Trophoblast cell (in vitro differentiated cells and primary cell): ENCODE results near the gene DDIT4.
A peak's percentile ranks its signal among the peaks of the same experiment; 100 is the strongest.
"Not testable (repeated sequence)": the region's sequence is repeated elsewhere in the genome, so short reads cannot be mapped to it uniquely, and the experiment has no call there.

Experiments used
- DNase-seq, 2 donors: peaks; one replicate each; pipeline ENCODE4 v3.0.0-alpha.2; 2016
- H2AFZ ChIP-seq: 2 replicates; pipeline ENCODE4 v1.6.1; 2013; ENCODE audit warnings: low read length, moderate library complexity, mild to moderate bottlenecking; ENCODE audit not compliant: insufficient read depth, poor library complexity
- H2AK5ac ChIP-seq: 2 replicates; pipeline ENCODE4 v1.6.1; 2013; ENCODE audit warnings: mild to moderate bottlenecking, low read length
- H2BK120ac ChIP-seq: 2 replicates; pipeline ENCODE4 v1.6.1; 2013; ENCODE audit warnings: low read length, mild to moderate bottlenecking, moderate library complexity; ENCODE audit not compliant: insufficient read depth, poor library complexity
- H2BK12ac ChIP-seq: 2 replicates; pipeline ENCODE4 v1.6.1; 2013; ENCODE audit warnings: mild to moderate bottlenecking, low read length, moderate library complexity
- H2BK5ac ChIP-seq: 2 replicates; pipeline ENCODE4 v1.6.1; 2013; ENCODE audit warnings: low read length, low read depth, moderate library complexity, mild to moderate bottlenecking; ENCODE audit not compliant: poor library complexity
- H3K14ac ChIP-seq: 2 replicates; pipeline ENCODE4 v1.6.1; 2013; ENCODE audit warnings: mild to moderate bottlenecking, low read length
- H3K18ac ChIP-seq: 2 replicates; pipeline ENCODE4 v1.6.1; 2013; ENCODE audit warnings: mild to moderate bottlenecking, low read length
- H3K23ac ChIP-seq: 2 replicates; pipeline ENCODE4 v1.6.1; 2013; ENCODE audit warnings: low read length
- H3K27ac ChIP-seq: 2 replicates; pipeline ENCODE4 v1.5.1; 2013; ENCODE audit warnings: low read depth, mild to moderate bottlenecking, inconsistent platforms, low read length, moderate library complexity
- H3K27me3 ChIP-seq: 2 replicates; pipeline ENCODE4 v1.6.1; 2013; ENCODE audit warnings: inconsistent platforms, mild to moderate bottlenecking, low read length, moderate library complexity; ENCODE audit not compliant: insufficient read depth
- H3K36me3 ChIP-seq, 2 experiments: 1 replicate in 1 of 2; 2 replicates in 1 of 2; pipeline ENCODE4 v1.6.1; 2013; ENCODE audit warnings: low read length in 2 of 2, mild to moderate bottlenecking in 2 of 2, moderate library complexity in 1 of 2; ENCODE audit not compliant: insufficient read depth in 2 of 2, control insufficient read depth in 1 of 2
- H3K4ac ChIP-seq: 2 replicates; pipeline ENCODE4 v1.6.1; 2013; ENCODE audit warnings: low read depth, mild to moderate bottlenecking, low read length, moderate library complexity
- H3K4me1 ChIP-seq, 2 experiments: 1 replicate in 1 of 2; 2 replicates in 1 of 2; pipeline ENCODE4 v1.6.1; 2013; ENCODE audit warnings: low read length in 2 of 2, mild to moderate bottlenecking in 2 of 2, moderate library complexity in 1 of 2; ENCODE audit not compliant: insufficient read depth in 2 of 2, control insufficient read depth in 1 of 2
- H3K4me2 ChIP-seq: 2 replicates; pipeline ENCODE4 v1.6.1; 2013; ENCODE audit warnings: inconsistent platforms, mild to moderate bottlenecking, low read length, moderate library complexity
- H3K4me3 ChIP-seq: 2 replicates; pipeline ENCODE4 v1.5.1; 2013; ENCODE audit warnings: mild to moderate bottlenecking, low read depth, low read length, inconsistent platforms
- H3K79me1 ChIP-seq: one replicate; pipeline ENCODE4 v1.6.1; 2013; ENCODE audit warnings: low read length
- H3K79me2 ChIP-seq: 2 replicates; pipeline ENCODE4 v1.6.1; 2013; ENCODE audit warnings: low read length, mild to moderate bottlenecking; ENCODE audit not compliant: control insufficient read depth, insufficient read depth, poor library complexity
- H3K9ac ChIP-seq: 2 replicates; pipeline ENCODE4 v1.6.1; 2013; ENCODE audit warnings: mild to moderate bottlenecking, low read length
- H3K9me3 ChIP-seq: 2 replicates; pipeline ENCODE4 v1.6.1; 2013; ENCODE audit warnings: low read depth, mild to moderate bottlenecking, control low read depth, inconsistent platforms, low read length; ENCODE audit not compliant: insufficient read depth
- H4K12ac ChIP-seq: 2 replicates; pipeline ENCODE4 v1.6.1; 2013; ENCODE audit warnings: low read depth, mild to moderate bottlenecking, low read length, moderate library complexity
- H4K8ac ChIP-seq: 2 replicates; pipeline ENCODE4 v1.6.1; 2013; ENCODE audit warnings: low read depth, mild to moderate bottlenecking, low read length, moderate library complexity
- H4K91ac ChIP-seq: one replicate; pipeline ENCODE4 v1.6.1; 2013; ENCODE audit warnings: low read depth, mild to moderate bottlenecking, low read length, moderate library complexity
- WGBS: extraction: QIAGEN DNeasy Blood & Tissue Kit; methylation state at CpG from one replicate; pipeline ENCODE4 v1.1.7; 2013; ENCODE audit warnings: missing lambda C conversion rate; ENCODE audit not compliant: insufficient read length, insufficient coverage; ENCODE audit errors: extremely low coverage; 5-methylcytosine and 5-hydroxymethylcytosine counted together

Gene DDIT4

DNA sequence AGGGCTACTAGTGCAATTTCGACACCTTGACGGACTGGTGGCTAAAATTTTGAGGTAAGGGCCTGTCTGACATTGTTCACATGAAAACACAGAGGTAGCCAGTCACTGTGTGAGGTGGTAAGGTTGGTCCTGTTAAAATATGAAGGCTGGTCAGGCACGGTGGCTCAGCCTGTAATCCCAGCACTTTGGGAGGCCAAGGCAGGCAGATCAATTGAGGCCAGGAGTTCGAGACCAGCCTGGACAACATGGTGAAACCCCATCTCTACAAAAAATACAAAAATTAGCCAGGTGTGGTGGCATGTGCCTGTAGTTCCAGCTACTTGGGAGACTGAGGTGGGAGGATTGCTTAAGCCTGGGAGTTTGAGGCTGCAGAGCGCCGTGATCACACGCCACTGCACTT lies 34.0 kb downstream of the DDIT4 start:
- H3K36me3 ChIP-seq, H3K9ac ChIP-seq, H4K12ac ChIP-seq, H2BK5ac ChIP-seq, H3K79me2 ChIP-seq, H3K9me3 ChIP-seq, H2BK120ac ChIP-seq, H3K4me2 ChIP-seq, H3K4me3 ChIP-seq, H3K14ac ChIP-seq, H3K4ac ChIP-seq, H3K18ac ChIP-seq, H3K27ac ChIP-seq, H2BK12ac ChIP-seq, H4K8ac ChIP-seq, H4K91ac ChIP-seq, H3K27me3 ChIP-seq, H3K23ac ChIP-seq, H2AK5ac ChIP-seq, DNase-seq, H2AFZ ChIP-seq: not testable (repeated sequence)
- WGBS, result no CpG with 5 or more reads among the region's 7 CpGs
- Histone ChIP-seq H3K79me1 (peaks cover 17% of the 10 kb centered on the region), H3K4me1 (peaks cover 18 to 30% of the 10 kb centered on the region in 2 experiments)

DNA sequence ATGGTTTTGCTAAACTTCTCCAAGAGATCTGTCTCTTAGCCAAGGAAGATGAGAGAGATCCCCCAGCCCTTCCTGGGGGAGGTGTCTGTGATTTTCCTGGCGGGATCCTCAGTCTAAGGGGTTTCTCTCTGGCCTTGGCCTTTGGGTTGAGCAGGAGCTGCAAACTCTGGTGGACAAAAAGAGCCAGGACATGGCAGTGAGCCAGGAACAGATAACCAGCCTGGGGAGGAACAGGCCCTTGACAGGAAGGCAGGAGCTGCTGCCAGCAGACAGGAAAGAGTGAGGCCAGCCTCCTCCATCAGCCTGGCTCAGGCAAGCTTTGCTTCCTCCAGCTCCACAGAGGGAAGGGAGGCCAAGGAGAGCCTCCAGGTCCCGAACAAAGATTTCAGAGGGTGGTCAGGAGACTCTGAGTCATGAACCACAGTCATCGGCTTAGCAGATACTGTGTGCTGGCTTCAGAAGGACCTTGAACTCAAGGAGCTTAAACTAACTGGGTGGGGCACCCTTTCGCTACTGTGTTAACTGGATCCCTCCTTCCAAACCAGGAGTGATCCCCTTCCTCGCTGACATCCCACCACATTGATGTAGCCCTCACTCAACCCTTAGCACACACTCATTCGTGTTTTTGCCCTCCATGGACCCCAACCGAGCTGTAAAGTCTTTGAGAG lies 34.7 kb downstream of the DDIT4 start:
- Histone ChIP-seq H3K23ac (no peak overlapping the region), H2BK12ac (peak overlapping the region; percentile 31), H2AFZ (no peak overlapping the region), H3K4me2 (no peak overlapping the region), H3K9ac (no peak overlapping the region), H2AK5ac (peak overlapping the region; percentile 35), H3K27me3 (no peaks in the 10 kb centered on the region), H3K9me3 (no peaks in the 10 kb centered on the region), H3K18ac (no peak overlapping the region), H3K79me2 (peaks cover 3% of the 10 kb centered on the region), H2BK120ac (peak overlapping the region; percentile 28), H3K4ac (no peak overlapping the region), H3K79me1 (peaks cover 17% of the 10 kb centered on the region), H3K4me1 (peaks cover 18 to 30% of the 10 kb centered on the region in 2 experiments), H3K36me3 (no peaks in the 10 kb centered on the region), H2BK5ac (peak overlapping the region; percentile 4), H4K8ac (no peak overlapping the region), H3K4me3 (no peak overlapping the region), H3K14ac (peak overlapping the region; percentile 21), H4K12ac (no peak overlapping the region), H3K27ac (no peak overlapping the region), H4K91ac (peak overlapping the region; percentile 89)
- no CpG with 5 or more reads among the region's 7 CpGs for WGBS
- DNase-seq, result peak in 1 of 2 donors; percentile 38

DNA sequence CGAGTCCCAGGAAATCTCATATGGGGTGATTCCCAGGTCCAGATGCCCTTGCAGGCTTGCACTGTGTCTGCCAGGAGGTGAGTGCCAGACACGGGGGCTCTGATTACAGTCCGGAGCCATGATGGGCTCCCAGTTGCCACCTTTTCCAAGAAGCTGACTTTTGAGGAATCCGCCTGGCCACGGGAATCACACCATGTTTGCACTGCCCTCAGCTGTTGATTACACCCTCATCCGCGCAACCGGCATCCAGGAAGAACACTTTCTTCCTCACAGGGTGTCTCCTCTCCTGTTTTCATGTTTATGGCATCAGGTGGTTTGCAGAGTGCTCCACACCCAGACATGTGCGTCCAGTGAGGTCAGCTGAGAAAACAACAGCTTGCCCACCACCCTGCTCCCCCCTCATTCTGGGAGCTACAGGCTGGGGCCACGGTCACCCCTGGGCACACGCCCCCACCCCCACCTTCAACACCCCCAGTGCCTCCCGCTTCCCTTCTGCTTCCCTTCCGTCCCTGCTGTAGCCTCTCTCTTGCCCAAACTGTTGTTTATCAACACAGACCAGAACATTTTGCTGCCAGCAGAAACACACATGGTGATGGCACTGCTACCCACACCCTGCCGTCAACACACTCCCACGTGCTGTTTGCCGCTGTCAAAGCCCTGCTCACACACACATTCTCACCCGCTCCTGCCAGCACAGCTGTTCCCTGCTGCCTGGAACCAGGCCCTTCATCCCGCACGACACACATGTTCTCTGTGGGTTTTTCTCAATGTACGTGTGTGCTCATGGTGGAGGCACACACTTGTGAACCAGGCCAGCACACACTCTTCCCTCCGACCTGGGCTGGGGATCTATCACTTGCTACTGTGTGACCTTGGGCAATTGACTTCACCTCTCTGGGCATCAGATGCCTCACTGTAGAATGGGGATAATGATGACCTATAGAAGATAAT lies 35.8 kb downstream of the DDIT4 start:
- peak overlapping the region; percentile 6 for H2BK5ac ChIP-seq
- peak overlapping the region; percentile 46 for H3K4ac ChIP-seq
- H3K36me3 ChIP-seq, result no peaks in the 10 kb centered on the region
- H3K4me1 ChIP-seq, result peaks cover 18 to 30% of the 10 kb centered on the region in 2 experiments
- H2AK5ac ChIP-seq, result peak overlapping the region; percentile 97
- no peak for DNase-seq
- peak overlapping the region; percentile 70 for H2BK12ac ChIP-seq
- peak overlapping the region; percentile 83 for H3K14ac ChIP-seq
- no peaks in the 10 kb centered on the region for H3K27me3 ChIP-seq
- peaks cover 19% of the 10 kb centered on the region for H3K79me1 ChIP-seq
- H4K8ac ChIP-seq, result peak overlapping the region; percentile 49
- H3K9me3 ChIP-seq, result no peaks in the 10 kb centered on the region
- H3K4me2 ChIP-seq, result peak overlapping the region; percentile 20
- no peak overlapping the region for H3K27ac ChIP-seq
- no peak overlapping the region for H3K4me3 ChIP-seq
- no peak overlapping the region for H3K23ac ChIP-seq
- H3K9ac ChIP-seq, result no peak overlapping the region
- peak overlapping the region; percentile 92 for H3K18ac ChIP-seq
- WGBS, result no CpG with 5 or more reads among the region's 21 CpGs
- peak overlapping the region; percentile 1 for H4K12ac ChIP-seq
- H4K91ac ChIP-seq, result peak overlapping the region; percentile 89
- H2BK120ac ChIP-seq, result peak overlapping the region; percentile 81
- peak overlapping the region; percentile 6 for H2AFZ ChIP-seq
- peaks cover 3% of the 10 kb centered on the region for H3K79me2 ChIP-seq

DNA sequence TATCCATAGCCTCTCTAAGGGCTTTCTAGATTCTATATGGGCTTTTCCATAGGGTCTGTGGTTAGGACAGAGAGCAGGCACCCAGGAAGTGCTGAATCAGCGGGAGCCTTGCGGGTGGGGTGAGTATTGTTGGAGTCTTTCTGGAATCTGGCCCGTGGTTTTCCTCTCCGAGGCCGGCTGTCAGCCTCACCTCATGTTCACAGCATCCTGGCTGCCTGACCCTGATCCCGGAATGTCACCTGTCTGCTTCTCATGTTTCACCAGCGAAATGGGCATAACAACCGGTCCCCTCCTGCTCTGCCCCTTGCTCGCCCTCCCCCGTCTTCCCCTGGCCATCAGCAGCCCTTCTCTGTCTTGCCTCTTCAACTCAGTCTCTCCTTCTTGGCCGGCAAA lies 36.5 kb downstream of the DDIT4 start:
- no peak overlapping the region for H2BK5ac ChIP-seq
- peak overlapping the region; percentile 47 for H3K27ac ChIP-seq
- peaks cover 19% of the 10 kb centered on the region for H3K79me1 ChIP-seq
- peak overlapping the region; percentile 79 for H4K91ac ChIP-seq
- H3K36me3 ChIP-seq, result no peaks in the 10 kb centered on the region
- WGBS, result no CpG with 5 or more reads among the region's 11 CpGs
- H2AK5ac ChIP-seq, result no peak overlapping the region
- H4K12ac ChIP-seq, result no peak overlapping the region
- no peak overlapping the region for H3K18ac ChIP-seq
- H2AFZ ChIP-seq, result peak overlapping the region; percentile 17
- peak overlapping the region; percentile 94 for H2BK12ac ChIP-seq
- no peak overlapping the region for H3K4ac ChIP-seq
- H3K14ac ChIP-seq, result no peak overlapping the region
- DNase-seq, result peak; percentile 49 to 61
- H3K4me1 ChIP-seq, result peaks cover 18 to 32% of the 10 kb centered on the region in 2 experiments
- H3K4me2 ChIP-seq, result peak overlapping the region; percentile 20
- no peaks in the 10 kb centered on the region for H3K9me3 ChIP-seq
- H3K4me3 ChIP-seq, result no peak overlapping the region
- H3K27me3 ChIP-seq, result no peaks in the 10 kb centered on the region
- H3K9ac ChIP-seq, result no peak overlapping the region
- no peak overlapping the region for H3K23ac ChIP-seq
- H4K8ac ChIP-seq, result peak overlapping the region; percentile 26
- H2BK120ac ChIP-seq, result no peak overlapping the region
- peaks cover 3% of the 10 kb centered on the region for H3K79me2 ChIP-seq
